ENCODE measurements around the gene MDH1.
"Not testable (repeated sequence)": the region's sequence is repeated elsewhere in the genome, so short reads cannot be mapped to it uniquely, and the experiment has no call there.

GRCh38 chr2:63573026-63573425 is 15.7 kb upstream of the MDH1 start:
- TF ChIP-seq POLR2A (IDR thresholded peaks at IDR 0.05; ENCODE audit: low read length); CTCF (IDR thresholded peaks at IDR 0.05); KDM1A (IDR thresholded peaks at IDR 0.05; ENCODE audit: low read depth): not testable (repeated sequence)

All from A549 (cell line).